ENCODE data around the gene OR6Y1.

The OR6Y1 gene

DNA sequence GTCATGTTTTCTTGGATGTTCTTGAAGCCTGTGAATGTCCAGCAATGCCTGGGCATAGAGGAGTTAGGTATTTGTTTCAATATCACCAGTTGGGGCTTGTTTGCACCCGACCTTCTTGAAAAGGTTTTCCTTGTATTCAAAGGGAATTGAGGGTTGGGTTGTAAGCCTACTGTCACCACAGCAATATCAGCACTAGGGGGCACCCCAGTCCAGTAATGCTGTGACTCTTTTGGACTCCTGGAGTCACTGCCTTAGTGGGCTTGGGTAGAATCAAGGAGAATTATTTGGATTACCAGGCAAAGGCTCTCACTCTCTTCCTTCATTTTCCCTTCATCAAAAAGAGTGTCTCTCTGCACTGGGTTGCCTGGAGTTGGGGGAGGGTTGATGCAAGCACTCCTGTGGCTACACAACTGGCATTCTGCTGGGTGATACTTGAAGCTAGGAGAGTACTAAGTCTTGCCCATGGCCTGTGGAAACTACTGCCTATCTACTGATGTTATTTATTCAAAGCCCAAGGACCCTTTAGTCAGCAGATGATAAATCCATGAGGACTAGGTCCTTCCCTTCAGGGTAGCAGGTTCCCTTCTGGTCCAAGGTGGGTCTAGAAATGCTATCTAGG lies 47.7 kb downstream of the OR6Y1 start:
- DNase-seq (ENCODE audit: low read depth): peak; percentile 32

GRCh38 chr1:158496374-158496773 lies 57.8 kb downstream of the OR6Y1 start:
- no peak for DNase-seq (ENCODE audit: low read depth)

- DNase-seq (ENCODE audit: low read depth): no peak
Observed at GRCh38 chr1:158494796-158495195, 59.4 kb downstream of the OR6Y1 start.
